KBM-7 (cell line): Measurements from ENCODE around the gene INVS.
A peak's percentile ranks its signal among the peaks of the same experiment; 100 is the strongest.
"Not testable (repeated sequence)": the region's sequence is repeated elsewhere in the genome, so short reads cannot be mapped to it uniquely, and the experiment has no call there.

Experiments used
- DNase-seq: peaks from one replicate; pipeline ENCODE4 v3.0.0-alpha.2; 2015
- in situ Hi-C: fragments of 300-500 bp; cut with MboI; formaldehyde crosslinking; loops from 2 replicates; pipeline ENCODE4 v1.14.3; 2020; ENCODE audit warnings: low sequenced_read_pairs, low pct_unique_long_range_greater_than_20kb, mixed read lengths

INVS gene

DNA sequence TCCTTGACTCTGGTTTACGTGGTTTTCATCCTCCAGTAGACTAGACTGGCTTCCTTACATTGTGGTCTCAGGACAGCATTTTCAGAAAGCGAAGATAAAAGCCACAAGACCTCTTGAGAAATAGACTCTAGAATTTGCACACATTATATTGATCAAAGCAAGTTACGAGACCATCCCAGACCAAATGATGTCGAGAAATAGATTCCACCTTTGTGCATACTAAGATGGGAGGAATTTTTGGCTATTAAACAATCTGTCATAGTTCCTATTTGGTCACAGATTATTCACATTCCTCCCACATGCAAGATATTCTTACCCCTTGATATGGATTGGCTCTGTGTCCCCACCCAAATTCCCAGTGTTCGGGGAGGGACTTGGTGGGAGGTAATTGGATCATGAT is 188.1 kb downstream of the INVS start:
- DNase-seq = no peak
- in situ Hi-C loops = no loop called here

DNA sequence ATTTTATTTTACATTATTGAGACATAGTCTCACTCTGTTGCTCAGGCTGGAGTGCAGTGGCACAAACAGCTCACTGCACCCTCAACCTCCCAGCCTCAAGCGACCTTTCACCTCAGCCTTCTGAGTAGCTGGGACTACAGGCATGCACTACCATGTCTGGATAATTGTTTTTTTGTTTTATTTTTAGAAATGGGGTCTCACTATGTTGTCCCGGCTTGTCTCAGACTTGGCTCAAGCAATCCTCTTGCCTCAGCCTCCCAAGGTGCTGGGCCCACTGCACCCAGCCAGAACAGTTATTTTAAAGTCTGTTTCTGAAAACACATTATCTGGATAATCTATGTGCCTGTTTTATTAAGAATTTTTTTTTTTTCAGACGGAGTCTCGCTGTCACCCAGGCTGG is 191.7 kb downstream of the INVS start:
- no peak for DNase-seq
- in situ Hi-C loops = no loop called here

DNA sequence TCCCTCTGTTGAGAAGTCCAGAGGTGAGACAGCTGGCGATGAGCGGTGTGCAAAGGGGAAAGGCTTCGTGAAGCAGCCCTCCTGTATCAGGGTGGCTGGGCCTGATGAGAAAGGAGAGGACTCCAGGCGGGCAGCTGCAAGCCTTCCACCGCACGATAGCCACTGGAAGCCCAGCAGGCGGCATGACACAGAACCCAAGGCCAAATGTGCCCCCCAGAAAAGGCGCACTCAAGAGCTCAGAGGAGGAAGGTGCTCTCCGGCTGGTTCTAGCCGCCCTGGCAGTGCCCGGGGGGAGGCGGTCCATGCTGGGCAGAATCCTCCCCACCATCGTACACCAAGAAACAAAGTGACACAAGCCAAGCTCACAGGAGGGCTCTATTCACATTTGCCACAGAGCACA is 193.4 kb downstream of the INVS start:
- DNase-seq = no peak
- in situ Hi-C loops = no loop called here

DNA sequence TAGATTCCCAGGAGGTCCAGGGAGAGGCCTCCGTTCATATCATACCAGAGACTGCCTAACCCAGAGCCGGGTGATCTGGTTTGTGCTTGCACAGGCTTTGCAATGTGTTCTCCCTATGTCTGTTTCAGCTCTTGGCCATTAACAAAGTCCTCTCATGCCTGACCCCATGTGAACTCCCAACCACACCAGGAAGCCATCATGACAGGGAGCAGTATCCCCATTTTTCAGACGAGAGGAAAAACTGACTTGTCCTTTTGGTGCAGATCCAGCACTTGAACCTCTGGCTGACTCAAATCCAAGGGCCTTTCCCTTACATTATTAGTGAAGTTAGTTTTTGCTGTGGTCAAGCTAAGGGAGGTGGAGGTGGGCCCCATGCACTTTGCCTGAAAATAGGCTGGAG is 195.3 kb downstream of the INVS start:
- no peak for DNase-seq
- in situ Hi-C loops = no loop called here

DNA sequence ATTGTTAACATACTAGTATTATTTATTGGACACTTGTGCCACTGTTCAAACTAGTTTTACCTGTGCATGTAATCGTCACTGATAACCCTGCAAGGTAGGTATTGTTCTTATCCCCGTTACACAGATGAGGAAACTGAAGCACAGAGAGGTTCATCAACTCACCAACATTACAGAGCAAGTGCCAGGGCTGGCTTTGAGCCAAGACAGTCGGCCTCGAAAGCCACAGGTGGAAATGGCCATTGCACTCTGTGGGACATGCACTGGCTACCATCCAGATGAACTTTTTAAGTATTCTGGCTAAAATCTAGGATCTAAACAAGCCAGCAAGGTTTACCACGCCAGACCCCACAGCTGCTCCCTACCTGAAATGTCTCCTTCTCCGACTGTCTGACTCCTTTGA is 195.8 kb downstream of the INVS start:
- in situ Hi-C loops = no loop called here
- DNase-seq = no peak

DNA sequence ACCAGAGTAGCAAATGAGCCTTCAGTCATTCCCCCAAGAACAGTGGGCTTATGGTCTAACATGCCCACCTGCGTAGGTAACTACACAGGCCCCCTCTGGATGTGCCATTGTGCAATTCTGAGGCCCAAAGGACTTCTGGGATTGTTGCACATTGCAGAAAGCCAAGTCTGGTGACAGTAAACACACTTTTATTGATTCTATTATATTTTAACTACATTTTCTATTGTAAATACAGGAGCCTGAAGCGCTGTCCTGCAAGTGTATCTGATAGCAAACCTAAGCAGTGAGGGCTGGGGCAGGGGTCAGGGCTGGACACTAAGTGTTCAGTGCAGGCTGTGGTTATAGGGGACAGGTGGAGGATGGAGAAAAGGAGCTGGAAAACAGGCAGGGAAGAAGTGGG is 196.2 kb downstream of the INVS start:
- no peak for DNase-seq
- in situ Hi-C loops = no loop called here

DNA sequence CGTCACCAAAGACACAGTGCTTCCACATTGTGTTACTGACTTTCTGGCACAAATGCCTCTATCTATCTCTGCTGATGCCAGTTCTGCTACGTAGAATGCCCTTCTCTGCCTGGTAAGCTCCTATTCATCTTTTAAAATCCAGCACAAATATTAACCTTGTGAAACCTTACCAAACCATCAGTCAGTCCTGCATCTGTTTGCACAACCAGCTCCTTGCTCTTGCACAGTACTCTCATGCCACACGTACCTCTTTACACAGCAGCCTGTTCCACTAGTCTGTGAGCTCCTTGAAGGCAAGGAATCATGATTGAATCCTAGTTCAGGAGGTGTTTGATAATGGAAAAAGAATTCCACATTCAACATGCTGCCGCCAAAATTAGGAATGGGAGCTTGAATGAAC is 197.4 kb downstream of the INVS start:
- no peak for DNase-seq
- in situ Hi-C loops = no loop called here

DNA sequence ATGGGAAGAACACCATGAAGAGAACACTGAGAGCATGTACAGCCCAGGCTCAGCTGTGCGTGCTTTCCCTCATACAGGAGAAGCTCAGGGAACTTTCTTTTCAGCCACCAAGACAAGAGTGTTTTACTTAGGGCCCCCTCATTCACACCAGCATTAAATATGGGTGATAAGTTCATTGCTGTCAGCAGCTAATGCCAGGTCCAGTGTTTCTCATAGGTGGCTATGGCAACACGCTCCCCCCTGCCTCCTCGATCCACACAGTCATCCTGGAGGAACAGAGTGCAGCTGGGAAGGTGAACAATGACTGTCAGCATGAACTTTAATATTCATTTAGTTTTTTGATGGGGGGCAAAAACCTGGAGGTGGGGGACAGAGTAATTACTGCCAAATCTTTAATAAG is 199.3 kb downstream of the INVS start:
- no peak for DNase-seq
- in situ Hi-C loops = no loop called here

DNA sequence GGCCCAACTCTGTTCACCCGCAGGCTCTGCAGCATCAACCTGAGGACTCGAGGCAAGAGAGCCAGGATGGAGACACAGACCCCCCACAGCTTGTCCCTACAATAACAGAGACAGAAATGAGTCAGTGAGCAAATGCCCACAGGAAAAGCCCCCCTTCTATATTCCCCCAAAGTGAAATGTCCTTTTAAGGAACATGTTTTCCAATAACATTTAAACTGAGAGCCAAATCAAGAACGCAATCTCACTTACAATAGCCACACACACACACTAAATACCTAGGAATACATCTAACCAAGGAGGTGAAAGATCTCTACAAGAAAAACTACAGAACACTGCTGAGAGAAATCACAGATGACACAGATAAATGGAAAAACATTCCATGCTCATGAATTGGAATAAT is 204.7 kb downstream of the INVS start:
- in situ Hi-C loops = no loop called here
- no peak for DNase-seq

DNA sequence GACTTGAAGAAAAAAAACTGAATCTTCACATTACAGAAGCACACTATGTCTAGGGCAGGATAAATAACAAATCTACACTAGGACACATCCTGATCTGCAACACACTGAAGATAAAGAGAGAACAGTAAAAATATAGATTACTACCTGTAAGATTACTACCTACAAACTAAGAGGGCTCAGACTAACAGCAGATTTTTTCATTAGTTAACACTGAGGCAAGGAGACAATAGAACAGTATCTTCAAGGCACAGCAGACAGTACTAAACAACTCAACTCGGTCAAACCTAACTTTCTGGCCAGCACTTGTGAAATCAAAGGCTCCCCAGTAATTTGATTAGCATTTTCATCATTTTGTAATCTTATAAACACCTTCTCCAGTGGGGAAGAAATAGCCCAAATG is 207.2 kb downstream of the INVS start:
- no peak for DNase-seq
- in situ Hi-C loops = no loop called here

DNA sequence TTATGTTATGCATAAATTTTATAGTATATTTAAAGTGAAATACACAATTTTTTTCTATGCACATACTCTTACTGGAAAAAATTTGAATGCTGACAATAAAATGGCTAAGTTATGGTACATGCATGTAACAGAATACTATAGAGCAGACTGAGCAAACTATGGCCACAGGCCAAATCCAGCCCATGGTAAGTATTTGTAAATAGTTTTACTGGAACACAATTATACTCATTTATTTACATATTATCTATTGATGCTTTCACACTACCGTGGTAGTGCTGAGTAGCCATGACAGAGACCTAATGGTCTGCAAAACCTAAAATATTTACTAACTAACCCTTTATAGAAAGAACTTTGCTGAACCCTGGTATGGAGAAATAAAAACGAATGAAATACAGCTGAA is 208.0 kb downstream of the INVS start:
- in situ Hi-C loops = no loop called here
- DNase-seq = no peak

DNA sequence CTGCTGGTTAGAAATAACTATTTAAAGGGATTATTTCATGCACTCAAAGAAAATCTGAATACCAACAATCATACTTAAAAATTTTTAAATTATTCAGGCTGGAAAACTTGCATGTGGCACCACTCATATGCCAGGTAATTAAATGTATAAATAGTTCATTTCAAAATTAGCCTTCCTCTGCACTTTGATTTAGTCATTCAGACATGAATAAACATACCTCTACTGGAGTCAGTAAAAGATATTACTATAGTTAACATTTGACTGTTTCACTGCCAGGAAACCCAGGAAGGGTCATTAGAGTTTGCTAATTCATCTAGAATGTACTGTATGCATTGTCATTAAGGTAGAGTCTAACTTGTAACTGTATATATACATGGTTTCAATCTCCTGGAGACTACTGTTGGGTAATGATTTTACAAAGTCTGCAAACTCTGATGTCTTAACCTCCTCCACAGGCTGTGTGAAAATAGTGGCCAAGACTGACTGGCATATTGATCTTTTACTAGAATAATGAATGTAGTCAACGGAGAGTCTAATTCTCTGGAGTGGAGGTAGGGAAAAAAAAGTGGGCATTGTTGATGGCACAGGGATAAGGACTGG is 210.0 kb downstream of the INVS start:
- in situ Hi-C loops = no loop called here
- no peak for DNase-seq

DNA sequence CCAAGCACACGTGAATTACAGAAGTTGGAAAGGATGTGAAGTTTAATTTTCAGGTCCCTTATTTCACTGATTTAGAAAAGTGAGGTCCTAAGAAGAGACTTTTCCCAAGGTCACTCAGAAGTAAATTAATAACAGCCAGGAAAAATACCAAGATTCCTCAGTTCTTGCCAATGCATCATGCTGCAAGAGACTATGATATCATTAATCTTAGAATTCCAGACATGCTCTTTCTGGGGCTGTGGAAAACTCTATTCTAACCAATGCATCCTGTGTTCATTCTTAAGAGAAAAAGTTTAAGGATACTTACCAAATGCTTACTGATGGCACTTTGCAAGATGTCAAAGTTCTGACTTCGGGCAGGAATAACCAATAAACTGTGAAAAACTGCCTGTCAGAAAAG is 210.9 kb downstream of the INVS start:
- DNase-seq = no peak
- in situ Hi-C loops = no loop called here

DNA sequence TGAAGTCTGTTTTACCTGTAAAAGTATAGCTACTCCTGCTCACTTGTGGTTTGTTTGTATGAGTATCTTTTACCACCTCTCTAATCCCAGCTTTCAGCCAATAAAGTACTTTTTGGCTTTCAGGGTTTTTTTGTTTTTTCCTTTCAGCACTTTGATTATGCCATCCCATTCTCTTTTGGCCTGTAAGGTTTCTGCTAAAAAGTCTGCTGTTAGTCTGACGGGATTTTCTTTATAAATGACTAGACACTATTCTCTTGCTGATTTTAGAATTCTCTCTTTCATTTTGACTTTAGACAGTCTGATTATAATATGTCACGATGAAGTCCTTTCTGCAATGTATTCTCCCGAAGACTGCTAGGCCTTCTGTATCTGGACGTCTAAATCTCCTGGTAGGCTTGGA is 216.5 kb downstream of the INVS start:
- in situ Hi-C loops = no loop called here
- DNase-seq = no peak

DNA sequence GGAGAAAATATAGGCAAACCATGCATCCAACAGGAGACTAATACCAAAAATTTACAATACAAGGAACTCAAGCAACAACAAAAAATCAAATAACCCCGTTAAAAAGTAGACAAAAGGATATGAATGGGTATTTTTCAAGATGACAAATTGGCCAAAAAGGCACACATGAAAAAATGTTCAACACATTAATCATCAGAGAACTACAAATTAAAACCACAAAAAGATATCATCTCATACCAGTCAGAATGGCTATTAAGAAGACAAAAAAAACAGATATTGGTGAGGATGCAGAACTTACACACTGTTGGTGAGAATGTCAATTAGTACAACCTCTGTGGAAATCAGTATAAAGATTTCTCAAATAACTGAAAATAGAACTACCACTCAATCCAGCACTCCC is 218.7 kb downstream of the INVS start:
- no peak for DNase-seq
- in situ Hi-C loops = no loop called here

DNA sequence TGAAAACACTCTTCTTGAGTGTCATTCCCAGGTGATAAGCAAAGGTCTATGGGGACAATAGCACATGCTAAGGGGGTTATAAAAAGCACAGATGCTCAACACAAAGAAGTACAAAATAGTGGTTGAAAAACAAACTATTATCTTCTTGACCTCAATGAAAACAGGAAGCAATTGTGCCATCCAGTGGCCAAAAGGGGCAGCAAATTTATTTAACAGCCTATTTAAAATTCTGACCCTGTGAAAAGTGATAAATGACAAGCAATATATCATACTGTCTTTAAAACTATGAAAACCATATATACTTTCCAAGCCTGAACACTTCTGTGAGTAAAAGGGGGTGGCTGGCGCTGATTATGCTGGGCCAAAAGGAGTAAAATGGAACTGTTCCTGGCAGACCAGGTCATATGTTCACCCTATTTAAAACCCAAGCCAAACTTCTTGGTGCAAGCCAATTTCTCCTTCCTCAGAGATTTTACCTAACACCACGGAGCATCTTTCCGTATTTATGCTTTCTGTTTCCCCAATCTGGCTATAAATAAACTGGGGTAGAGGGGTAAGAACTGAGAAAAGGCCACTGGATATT is 224.0 kb downstream of the INVS start:
- in situ Hi-C loops = no loop called here
- peak; percentile 47 for DNase-seq

DNA sequence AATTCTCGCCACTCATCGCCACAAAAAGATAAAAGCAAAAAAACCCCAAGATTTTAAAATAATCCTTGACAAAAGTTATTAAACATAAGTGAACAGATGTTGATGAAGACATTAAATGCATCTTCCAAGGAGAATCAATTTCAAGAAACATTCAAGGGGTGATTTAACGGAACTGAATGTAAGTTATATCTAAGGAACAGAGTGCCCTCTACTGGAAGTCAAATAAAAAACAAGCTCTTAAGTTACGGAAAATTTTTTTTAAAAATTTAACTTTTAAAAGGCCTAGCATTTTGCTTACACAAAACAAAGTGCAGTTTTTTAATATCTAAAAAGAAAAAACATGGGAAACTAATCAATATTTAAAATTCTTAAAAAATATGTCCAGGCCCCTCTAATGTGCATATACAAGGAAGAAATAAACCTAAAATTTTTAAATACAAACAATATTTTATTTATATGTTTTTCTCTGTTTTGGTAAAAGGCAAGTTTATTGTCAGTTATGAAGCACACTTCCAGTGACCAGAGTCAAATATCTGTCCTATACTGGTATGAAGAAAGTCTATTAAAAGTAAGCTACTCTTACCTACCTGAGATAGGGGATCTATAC is 225.7 kb downstream of the INVS start:
- peak; percentile 18 for DNase-seq
- in situ Hi-C loops = no loop called here

DNA sequence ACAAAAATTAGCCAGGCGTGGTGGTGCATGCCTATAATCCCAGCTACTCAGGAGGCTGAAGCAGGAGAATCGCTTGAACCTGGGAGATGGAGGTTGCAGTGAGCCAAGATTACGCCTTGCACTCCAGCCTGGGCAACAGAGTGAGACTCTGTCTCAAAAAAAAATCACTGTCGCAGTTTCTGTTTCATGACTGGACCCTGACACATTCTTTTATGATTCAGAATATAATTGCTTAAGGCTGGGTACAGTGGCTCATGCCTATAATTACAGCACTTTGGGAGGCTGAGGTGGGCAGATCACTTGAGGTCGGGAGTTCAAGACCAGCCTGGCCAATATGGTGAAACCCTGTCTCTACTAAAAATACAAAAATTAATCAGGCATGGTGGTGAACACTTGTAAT is 239.7 kb downstream of the INVS start:
- DNase-seq, in situ Hi-C loops: not testable (repeated sequence)

DNA sequence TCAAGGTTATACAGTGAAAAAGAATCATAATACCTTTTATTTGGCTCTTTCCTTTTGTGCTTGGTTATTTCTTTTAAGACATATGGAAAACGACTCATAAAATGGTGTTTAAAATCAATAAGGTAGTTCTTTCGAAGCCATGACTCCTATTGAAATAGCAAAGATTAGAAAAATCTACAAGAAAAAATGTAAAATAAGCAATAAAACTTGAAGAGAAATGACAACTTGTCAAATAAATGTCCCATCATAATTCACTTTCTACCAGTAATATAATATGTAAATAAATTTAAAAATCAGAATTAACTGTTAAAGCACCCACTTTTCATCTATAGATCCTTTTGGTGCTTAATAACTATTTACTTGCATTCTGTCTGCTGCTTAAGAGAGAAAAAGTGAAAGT is 241.2 kb downstream of the INVS start:
- in situ Hi-C loops = no loop called here

DNA sequence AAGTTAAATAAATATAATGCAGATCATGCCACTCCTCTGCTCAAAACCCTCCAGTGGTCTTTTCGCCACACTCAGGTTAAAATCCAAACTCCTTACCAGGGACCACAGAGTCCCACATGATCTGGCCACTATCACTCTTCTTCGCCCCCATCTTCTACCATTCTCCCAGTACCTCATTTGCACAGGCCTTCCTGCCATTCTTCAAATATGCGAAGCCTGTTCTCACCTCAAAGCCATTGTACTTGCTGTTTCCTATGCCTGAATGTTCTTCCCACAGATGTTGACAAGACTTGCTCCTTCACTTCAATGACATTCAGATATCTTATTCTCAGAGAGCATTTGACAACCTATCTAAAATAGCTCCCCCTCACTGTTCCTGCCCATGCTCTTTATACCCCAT is 242.8 kb downstream of the INVS start:
- in situ Hi-C loops = no loop called here

More for the DNA sequence above, 241.2 kb downstream of the INVS start:
- no peak for DNase-seq

DNA sequence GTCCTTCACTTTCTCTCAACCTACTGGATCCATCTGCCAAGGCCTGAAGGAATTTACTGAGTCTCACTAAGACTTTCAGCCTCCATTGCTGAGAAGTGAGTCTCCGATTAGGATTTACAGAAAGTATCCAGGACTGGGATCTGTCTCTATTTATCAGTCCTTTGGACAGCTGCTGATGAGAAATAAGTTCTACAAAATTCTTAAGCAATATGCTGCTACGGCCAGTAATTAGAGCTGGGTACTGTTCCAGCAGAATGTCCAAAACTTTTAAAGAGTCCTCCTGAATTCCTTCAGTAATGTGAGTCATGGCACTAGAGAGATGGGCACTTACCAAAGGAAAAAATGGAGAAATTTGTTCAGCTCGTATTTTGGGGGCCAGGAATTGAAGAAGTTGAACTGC is 247.8 kb downstream of the INVS start:
- in situ Hi-C loops = no loop called here
- DNase-seq = no peak

More for the DNA sequence above, 242.8 kb downstream of the INVS start:
- DNase-seq = no peak
